ENCODE data around the gene RSPH6A.

GRCh38 chr19:45777395-45777961 lies 37.6 kb downstream of the RSPH6A start:
- TF ChIP-seq POLR2A (IDR thresholded peaks at IDR 0.05) (no peak), CTCF (IDR thresholded peaks at IDR 0.05) (no peak)
